Activated CD4-positive, alpha-beta T cell treated with anti-CD3 and anti-CD28 coated beads for 1 hour (primary cell): ENCODE data around the gene PHF2.

ENCODE experiments used
- DNase-seq: peaks from one replicate; pipeline ENCODE4 v3.0.0-alpha.2; 2020

Gene PHF2

DNA sequence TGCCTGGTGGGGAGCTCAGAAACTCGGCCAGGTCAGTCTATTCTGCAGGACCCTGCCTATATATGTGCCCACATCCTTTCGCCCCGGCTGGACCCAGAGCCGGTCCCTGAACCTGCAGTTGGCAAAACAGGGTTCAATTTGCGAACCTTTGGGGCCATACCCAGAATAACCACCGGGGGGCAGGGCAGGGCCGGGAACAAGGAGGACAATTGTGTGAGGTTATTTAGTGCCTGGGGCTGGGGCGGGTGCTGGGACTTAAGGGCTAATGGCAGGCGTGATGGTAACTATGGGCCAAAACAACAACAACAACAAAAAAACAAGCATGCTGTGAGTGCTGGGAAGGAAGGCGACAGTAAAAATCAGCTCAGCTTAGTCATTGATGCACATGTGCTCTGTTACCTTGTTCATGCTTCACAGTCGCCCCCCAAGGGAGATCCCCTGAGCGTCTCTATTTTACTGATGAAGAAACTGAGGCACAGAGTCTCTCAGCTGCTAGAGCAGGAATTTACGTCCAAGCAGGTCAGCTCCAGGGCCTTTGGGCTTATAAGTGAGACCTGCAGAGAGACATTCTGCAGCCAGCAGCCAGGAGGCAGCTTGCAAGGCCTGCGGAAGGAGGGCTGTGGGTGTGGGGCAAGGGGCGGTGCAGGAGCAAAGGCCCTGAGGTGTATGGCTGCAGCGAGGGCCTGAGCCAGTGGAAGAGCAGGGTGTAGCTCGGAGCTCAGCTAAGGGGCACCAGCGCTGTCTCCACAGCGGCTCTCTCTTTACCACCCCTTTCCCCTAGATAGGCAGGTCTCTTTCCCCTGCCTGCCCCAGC is 106.0 kb downstream of the PHF2 start:
- DNase-seq = peak; percentile 42

DNA sequence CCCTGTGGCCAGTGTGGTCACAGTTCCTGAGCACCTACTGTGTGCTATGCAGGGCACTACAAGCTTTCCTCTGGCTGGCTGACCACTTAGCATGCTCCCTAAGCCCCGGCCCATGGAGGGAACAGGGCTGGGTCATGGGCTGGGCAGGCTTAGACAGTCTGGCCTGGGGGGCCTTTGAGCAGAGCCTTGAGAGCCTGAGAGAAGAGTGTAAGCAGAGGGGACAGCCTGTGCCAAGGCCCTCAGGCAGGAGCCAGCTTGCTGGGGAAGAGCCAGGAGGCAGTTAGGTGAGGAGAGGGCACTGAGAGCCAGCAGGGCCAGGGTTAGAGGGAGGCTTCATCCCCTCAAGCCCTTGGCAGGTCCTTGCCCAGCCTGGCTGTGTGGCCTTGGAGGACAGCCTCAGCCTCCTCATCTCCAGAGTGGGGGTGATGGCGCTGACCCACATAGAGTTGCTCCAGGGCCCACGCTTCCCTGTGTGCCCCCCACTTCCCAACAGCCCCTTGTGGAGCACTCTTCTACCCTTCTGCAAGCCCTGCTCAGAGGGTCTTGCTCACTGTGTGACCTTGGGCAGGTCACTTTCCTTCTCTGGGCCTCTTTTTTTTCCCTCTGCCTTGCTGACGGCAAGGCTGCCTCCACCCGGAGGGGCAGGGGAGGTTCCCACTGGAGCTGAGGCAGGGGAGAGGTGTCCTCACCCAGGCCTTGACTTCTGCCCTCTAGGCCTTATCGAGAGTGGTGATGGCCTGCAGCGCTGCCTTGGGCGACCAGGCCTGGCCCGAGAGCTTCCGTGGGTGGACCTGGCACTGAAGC is 107.1 kb downstream of the PHF2 start:
- peak; percentile 5 for DNase-seq

DNA sequence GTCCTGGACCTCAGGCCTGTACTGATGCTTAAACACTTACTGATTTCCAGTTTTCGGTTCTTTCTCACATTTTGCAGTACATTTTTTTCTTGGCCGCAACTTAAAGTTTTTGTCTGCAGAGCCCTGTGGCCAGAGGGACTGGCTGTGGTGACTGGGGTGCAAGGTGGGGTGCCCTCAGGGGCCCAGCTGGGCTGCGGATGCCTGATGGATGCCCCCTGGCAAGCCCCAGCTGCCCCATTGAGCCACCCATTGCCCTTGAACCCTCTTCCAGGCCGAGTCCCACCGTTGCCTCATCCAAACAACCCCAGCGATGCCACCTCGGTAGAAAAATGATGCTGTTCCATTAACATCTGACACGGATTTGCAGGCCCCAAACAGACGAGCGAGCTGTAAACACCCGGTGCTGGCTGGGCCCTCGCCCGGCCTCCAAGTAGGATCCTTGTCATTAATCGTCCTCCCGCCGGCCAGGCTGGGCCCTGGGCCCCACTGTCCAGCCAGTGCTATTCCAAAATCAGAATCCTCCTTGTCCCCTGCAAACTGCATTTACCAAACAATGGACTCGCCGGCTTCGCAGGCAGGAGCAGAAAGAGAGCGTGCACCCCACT is 107.9 kb downstream of the PHF2 start:
- no peak for DNase-seq

DNA sequence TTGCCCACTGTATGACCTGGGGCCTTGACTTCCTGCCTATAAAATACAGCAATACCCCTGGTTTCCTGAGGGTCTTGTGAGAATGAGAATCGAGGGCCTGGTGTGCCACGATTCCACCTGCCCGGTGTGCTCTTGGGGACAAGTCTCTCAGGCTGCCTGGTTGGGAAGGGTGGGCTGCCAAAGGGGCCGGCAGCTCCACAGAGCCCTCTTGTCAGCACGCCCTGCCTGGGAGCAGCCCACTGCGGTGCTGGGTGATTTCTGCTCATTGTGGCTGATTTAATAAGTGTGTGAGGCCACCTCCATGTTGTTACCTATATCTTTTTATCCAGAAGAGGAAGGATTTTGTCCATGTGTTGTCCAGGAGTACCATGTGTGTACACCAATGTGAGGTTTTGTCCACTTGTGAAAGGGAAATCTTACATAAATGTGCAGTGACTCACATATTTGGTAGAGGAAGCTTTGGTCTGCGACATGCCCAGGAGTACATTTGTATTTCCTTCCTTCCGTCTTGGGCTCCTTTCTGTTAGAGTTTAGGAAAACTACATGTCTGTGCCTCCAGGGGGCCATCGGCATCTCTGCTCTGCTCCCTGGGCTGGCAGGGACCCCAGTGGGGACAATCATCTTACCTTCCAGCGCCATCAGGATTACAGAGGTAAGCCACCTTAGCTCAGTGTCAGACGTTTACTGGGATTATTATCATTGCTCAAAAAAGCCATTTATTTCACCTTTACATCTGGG is 108.6 kb downstream of the PHF2 start:
- no peak for DNase-seq

DNA sequence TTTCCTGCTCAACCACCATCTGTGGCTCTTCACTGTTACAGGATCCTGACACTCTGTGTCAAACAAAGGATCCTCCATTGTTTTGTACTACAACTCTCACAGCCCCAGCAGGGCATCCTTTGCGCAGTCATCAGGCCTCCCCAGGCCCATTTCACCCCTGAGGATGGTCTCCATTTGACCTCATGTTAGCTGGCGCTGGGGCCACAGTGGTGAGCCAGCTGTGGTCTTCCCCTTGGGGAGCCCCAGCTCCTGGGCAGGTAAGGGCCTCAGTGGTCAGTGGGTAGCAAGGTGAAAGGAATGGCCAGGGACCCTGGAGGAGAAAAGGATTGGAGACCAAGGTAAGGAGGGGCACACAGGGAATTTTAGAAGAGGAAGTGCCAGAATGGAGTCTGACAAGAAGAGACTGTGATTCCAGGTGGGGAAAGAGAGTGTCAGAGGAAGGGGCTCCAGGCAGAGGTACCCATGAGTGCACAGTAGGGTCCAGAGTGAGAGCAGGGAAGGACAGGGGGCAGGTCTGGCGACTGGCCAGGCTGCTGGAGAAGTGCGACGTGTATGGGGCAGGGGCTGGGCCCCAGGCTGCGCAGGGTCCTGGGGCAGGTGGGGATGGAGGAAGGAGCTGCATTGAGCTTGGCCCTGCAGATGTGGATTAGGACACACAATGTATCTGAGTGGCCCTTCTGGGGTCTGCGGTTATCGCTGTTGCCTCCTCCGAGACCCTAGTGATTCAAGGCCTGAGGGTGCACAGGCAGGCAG is 109.9 kb downstream of the PHF2 start:
- DNase-seq = peak; percentile 3

DNA sequence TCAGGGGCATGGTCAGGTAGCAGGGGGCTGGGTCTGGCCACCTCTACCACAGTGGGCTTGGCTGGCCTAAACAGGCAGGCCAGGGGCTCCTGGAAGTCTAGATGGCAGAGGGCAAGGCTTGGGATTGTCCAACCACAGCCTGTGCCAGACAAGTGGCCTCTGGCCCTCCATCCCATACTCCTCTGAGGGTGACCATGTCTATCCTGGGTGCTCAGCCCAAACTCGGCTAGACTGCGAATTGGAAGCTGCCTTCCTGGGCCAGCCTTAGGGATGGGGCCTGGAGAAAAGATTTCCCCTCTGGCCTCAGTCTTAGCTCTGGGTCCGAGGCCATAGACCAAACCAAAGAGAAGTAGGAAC is 110.5 kb downstream of the PHF2 start:
- DNase-seq = no peak

DNA sequence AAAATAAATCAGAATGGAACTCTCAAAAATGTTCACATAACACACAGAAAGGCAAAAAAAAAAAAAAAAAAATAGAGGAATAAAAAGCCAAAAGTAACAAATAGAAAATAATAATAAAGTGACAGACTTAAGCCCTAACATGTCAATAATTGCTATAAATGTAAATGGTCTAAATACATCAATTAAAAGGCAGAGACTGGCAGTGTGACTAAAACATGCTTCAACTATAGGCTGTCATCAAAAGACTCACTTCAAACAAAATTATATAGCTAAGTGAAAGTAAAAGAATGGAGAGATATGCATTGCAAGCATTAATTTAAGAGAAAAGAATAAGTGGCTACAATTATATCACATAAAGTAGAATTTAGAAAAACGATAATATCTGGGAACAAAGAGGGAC is 114.2 kb downstream of the PHF2 start:
- no peak for DNase-seq

DNA sequence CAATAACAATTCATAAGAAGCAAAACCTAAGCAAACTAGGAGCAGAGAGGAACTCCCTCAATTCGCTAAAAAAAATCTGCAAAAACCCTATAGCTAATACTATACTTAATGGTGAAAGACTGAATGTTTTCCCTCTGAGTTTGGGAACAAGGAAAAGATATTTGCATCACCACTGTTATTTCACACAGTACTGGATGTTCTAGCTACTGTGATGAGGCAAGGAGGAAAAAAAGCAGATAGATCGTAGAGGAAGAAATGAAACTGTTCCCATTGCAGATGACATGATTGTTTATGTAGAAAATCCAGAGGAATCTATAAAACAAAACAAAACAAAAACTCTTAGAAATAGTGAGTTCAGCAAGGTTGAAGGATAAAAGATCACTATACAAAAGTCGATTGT is 116.7 kb downstream of the PHF2 start:
- no peak for DNase-seq

DNA sequence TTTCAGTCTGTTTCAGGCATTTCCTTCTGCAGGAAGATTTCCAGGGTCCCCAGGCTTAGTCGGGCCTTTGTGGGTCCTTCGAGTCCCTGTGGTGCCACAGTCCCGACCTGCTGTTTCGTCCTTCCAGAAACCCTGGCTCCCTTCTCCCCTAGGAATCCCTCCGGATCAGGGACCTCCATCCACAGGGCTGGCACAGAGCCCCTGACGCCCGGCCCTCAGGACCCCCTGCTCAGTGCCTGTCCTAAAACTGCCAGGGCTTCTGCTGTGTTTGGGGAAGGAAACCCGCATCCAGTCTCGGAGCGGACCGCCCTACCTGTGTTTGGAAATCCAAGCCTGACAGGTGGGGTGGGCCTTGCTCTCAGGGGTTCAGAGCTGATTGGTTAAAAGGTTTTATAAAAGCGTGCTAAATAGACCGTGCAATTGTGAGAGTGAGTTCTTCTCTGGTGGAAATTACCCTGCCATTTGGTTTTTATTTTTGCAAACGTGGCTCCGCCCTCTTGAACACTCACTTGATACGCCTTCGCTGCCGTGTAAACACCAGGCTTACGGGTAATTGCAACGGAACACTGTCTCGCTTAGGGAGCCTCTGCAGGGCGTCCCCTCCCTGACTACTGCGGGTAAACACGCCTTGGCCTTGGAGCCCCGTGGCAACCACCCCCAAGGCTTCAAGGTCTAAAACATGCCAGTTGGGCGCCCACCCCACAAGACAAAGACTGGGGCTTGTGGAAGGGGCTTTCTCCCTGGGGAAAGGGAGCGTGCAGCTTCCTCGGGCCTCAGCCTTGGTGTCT is 121.2 kb downstream of the PHF2 start:
- no peak for DNase-seq

DNA sequence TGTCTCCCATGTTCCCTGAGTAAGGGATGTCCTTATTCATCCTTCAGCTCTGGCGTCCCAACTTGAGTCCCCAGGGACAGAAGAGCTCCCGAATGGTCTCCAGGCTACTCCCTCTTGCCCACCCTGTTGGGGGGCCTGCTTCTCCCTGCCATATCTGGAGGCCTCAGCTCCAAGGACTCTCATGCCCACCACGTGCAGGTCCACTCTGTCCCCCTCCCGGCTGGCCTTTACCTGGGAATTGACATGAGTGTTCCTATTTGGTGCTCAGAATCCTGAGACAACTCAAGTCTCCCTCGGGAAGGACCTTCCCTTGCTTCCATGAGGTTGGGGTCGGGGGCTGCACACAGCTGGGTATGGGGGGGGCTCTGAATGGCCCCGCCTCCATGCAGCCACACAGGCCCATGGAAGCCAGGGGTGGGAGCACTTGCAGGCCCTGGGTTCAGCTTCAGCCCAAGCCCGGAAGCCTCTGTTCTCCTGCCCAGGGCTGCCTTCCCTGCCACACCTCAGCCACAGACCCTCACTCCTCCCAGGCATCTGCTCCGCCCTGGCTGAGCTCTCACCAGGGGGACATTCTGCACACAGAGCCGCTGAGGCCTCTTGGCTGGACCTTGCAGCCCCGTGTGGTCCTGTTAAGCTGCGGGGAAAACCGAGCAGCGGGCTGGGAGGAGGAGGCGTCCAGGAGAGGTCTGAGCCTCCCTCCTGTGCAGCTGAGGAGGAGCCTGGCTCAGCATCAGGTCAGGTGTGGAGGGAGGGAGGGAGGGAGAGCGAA is 121.9 kb downstream of the PHF2 start:
- DNase-seq = no peak

DNA sequence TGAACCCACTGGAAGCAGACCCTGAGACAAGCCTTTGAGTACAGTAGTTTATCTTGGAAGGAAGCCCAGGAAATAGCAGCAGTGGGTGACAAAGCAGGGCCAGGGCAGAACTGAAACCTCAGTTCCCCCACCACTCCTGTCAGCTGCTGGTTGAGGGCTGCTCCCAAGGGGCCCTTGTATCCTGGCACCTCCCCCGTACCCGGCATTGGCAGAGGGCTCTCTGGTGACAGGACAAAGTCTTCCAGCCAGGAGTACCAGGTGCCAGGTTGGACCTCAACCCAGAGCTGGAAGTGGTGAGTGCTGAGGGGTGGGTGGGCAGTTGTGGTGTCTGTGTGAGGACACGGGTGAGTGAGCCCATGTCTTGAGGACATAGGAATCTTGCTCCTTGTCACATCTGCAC is 123.3 kb downstream of the PHF2 start:
- no peak for DNase-seq

DNA sequence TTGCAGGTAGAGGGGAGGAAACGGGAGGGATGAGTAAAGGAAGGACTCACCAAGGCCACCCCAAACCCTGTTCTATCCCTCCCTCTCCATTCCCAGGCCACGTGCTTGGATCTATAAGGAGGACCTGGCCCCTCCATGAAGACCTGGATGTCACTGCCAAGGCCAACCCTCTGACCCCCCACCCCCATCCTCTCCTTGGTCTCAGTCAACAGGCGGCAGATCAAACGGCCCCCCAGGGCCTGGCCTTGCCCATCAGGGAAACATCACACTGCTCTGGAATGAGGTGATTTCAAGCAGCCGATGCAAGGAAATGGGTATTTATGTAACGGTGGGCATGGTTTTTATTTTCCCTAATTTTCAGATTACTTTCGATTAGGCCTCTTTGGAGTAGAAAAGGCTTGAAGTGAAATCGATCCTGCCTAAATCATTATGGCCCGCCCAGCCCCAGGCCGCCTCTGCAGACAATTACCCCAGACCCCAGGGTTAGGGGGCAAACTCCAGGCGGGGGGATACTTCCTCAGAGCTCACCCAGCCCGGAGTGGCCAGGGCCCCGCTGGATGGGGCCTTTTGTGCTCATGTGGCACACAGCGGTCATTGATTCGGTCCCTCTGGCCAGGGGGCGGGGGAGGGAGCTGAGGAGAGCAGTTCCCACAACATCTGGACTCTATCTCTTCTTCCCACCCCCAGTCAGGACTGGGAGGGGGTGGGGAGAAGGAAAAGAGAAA is 125.3 kb downstream of the PHF2 start:
- no peak for DNase-seq

DNA sequence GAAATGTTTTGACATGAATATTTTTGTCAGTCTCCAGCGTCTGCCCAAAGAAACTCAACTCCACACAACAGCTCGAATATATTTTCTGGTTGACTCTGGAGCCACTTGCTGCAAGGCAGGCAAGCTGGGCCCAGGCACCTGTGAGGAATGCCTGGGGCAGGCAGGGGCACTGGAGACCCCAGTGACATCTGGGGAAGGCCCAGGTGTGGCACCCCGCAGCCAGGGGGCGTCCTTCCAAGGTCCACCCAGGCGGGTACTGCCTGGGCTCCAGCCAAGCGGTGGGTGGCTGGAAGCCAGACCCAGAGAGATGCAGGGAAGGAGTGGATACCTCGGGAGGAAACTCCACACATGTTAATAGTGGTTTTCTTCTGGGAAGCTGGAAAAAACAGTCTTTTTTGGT is 125.9 kb downstream of the PHF2 start:
- no peak for DNase-seq

DNA sequence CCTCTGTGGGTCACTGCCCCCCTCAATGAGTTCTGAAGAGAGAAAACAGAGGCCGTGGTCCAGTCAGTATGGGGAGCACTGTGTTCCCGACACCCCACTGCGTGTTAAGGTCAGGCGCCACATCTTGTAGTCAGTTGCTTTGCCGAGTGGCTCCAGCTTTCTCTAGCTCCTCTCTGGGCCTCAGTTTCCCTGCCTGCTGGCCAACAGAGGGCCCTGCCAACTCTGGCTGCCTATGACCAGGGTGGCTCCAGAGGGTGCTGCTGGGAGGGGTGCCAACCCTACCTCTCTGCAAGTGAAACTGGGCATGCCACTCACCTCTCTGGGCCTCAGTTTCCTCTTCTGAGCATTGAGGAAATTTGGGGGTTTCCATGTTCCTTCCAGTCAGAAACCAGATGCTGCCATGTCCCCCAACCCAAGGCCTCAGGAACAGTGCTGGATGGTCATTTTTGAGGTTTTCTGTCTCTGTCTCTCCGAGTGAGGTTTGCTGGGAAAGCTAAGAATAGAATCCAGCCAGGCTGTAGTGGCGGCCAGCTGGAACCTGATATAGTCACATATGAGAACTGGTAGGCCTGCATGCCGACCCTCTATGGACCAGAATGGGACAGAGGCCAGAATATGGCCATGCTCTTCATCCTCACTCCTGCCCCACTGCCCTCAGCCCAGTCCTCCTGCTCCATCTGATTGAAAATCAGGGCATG is 132.1 kb downstream of the PHF2 start:
- no peak for DNase-seq

DNA sequence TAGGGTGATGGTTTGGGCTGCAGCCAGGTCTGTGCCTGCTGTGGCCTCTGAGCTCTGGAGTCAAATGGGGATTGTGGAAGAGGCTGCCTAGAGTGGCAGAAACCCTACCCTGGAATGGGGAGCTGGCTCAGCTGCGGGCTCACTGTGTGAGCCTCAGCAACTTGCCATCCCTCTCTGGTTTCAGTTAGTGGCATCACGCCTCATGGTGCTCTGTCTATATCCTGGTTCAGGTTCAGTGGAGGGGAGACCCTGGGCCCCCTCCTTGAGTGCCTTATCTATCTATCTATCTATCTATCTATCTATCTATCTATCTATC is 132.6 kb downstream of the PHF2 start:
- no peak for DNase-seq

DNA sequence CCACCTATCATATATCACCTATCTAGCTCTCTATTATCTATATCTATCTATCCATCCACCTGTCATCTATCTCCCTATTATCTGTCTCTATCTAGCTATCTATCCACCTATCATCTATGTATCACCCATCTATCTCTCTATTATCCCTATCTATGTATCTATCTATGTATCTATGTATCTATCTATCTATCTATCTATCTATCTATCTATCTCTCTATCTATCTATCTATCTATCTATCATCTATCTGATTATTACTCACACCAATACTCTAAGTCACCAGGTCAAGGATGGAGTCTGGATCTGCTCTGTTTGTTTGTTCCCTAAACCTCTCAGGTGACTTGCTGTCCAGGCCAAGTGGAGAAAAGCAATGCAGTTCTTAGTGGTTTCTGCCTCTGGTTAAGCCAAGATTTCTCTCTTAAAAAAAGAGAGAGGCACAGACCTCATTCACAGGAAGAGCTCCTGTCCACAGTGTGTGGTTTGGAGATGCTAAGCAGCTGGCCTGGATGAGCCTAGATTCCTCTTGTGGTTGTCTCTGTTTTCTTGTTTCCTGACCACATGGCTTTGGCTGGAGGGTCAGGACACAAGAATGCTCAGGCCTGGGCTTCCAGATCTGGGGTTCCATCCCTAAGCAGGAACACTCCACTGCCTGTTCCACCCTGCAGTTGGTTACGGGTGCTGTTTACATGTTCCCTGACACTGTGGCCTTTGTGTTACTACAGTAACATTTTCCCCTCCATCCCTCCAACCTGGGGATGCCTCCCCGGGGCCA is 133.4 kb downstream of the PHF2 start:
- DNase-seq = no peak

DNA sequence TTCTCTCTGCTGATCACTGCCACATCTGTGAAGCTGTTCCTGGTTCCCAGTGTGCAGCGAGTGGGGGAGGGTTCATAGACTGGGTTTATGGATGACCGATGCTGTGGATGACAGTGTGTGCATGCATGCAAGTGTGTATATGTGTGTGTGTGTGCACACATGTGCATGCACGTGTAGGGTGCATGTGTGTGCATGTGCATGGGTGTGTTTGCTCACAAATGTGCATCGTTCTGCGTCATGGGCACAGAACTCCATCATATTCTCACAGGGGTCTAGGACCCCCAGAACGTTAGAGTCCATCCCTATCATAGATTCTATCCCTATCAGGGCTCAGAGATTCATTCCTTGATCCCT is 134.0 kb downstream of the PHF2 start:
- DNase-seq = no peak

DNA sequence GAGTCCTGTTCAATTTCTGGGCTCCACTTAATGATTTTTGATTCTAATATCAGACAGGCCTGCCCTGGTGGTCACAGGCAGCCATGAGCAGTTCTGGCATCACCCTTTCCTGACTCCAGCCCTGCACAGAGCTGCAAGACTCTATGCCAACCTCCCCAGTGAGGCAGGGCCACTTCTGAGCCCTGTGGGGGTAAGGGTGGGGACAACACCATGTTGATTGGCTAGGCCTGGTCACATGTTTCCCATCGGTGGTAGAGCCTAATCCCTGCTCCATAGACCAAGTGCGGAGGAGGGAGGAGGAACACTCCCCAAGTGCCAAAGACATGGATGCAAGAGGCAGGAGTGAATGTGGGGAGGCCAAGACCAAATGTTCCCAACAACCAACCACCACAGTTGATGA is 134.6 kb downstream of the PHF2 start:
- no peak for DNase-seq

DNA sequence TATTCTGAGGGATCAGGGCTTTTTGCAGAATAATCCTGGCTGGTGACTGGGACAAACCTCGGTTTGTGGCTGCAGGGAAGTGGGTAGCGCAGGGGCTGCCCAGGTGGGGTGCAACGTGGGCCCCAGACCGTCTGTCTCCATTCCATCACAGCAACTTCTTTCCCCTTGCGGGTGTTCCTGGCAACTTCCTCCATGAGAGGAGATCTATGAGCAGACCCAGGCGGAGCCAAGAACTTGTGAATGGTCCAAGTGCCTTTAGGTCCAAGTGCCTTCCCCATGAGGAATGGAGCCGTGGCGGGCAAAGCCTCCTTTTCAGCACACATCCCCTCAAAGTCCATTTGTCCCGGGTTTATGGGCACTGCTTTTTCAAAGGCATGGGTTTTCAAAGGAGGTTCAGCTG is 136.5 kb downstream of the PHF2 start:
- no peak for DNase-seq
